ENCODE measurements around the gene NRG3.

NRG3 gene

GRCh38 chr10:82221056-82221455 is 346.1 kb downstream of the NRG3 start:
- Histone ChIP-seq H3K9ac (no peak overlapping the region), H3K4me2 (ENCODE audit: low read length) (no peak overlapping the region), H3K27ac (no peak overlapping the region), H3K4me1 (no peaks in the 10 kb centered on the region), H3K4me3 (ENCODE audit: low read depth, low read length) (no peak overlapping the region), H3K9me3 (ENCODE audit: control insufficient read depth, low read length) (no peaks in the 10 kb centered on the region), H3K27me3 (ENCODE audit: control insufficient read depth, insufficient read depth, low read length) (no peaks in the 10 kb centered on the region), H3K79me2 (no peaks in the 10 kb centered on the region), H2AFZ (no peak overlapping the region), H3K36me3 (ENCODE audit: control insufficient read depth, insufficient read depth, low read length) (no peaks in the 10 kb centered on the region)
- TF ChIP-seq CTCF (IDR thresholded peaks at IDR 0.05), result no peak

- no peak for TF ChIP-seq CTCF (IDR thresholded peaks at IDR 0.05)
Measured at GRCh38 chr10:82221601-82222149, 346.7 kb downstream of the NRG3 start.

DNA sequence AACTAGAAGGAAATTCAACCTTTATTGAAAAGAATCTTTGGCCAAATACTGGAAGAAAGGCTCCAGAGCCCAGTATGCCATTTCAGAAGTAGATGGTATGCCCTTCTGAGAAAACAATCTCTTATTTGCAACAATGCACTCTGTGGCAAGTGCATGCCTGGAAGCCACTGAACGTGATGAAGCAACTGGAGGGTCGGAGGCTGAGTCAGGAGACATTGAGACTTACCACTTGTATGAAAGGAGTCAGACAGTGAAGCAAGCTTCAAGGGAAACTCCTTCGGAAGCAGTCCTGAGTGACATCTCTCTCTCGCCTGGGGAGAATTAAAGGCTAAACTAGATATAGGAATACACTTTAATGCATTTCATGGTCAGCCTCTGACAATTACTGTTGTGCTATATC is 353.7 kb downstream of the NRG3 start:
- Histone ChIP-seq H2AFZ (no peak overlapping the region), H3K27me3 (ENCODE audit: control insufficient read depth, insufficient read depth, low read length) (no peaks in the 10 kb centered on the region), H3K36me3 (ENCODE audit: control insufficient read depth, insufficient read depth, low read length) (no peaks in the 10 kb centered on the region), H3K4me3 (ENCODE audit: low read depth, low read length) (no peak overlapping the region), H3K4me1 (no peaks in the 10 kb centered on the region), H3K9me3 (ENCODE audit: control insufficient read depth, low read length) (no peaks in the 10 kb centered on the region), H3K4me2 (ENCODE audit: low read length) (no peak overlapping the region), H3K9ac (no peak overlapping the region), H3K27ac (no peak overlapping the region), H3K79me2 (no peaks in the 10 kb centered on the region)
- TF ChIP-seq CTCF (IDR thresholded peaks at IDR 0.05), result no peak

More at GRCh38 chr10:82221601-82222149, 346.7 kb downstream of the NRG3 start:
- Histone ChIP-seq H3K9me3 (ENCODE audit: control insufficient read depth, low read length) (no peaks in the 10 kb centered on the region), H3K4me1 (no peaks in the 10 kb centered on the region), H3K27me3 (ENCODE audit: control insufficient read depth, insufficient read depth, low read length) (no peaks in the 10 kb centered on the region), H3K4me2 (ENCODE audit: low read length) (no peak overlapping the region), H2AFZ (no peak overlapping the region), H3K4me3 (ENCODE audit: low read depth, low read length) (no peak overlapping the region), H3K9ac (no peak overlapping the region), H3K79me2 (no peaks in the 10 kb centered on the region), H3K27ac (no peak overlapping the region), H3K36me3 (ENCODE audit: control insufficient read depth, insufficient read depth, low read length) (no peaks in the 10 kb centered on the region)

DNA sequence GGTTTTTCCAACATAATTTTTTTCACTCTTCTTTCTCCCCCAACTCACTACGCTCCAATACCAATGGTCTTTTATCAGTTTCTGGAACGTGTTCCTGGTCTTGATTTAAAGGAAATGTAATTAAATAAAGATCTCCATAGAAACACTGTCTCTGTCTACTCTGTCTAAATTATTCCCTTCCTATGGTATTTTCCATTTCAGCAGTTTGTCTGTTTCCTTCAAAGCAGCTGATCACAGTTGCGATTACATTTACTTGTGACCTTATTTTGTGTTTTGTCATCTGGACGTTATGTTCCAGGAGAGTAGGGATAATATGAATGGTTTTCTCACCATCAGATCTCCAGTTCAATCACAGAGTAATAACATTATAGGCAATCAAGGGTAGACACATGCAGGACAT is 359.2 kb downstream of the NRG3 start:
- Histone ChIP-seq H3K27ac (no peak overlapping the region), H3K9me3 (ENCODE audit: control insufficient read depth, low read length) (no peaks in the 10 kb centered on the region), H3K4me3 (ENCODE audit: low read depth, low read length) (no peak overlapping the region), H3K36me3 (ENCODE audit: control insufficient read depth, insufficient read depth, low read length) (no peaks in the 10 kb centered on the region), H3K4me1 (no peaks in the 10 kb centered on the region), H2AFZ (no peak overlapping the region), H3K79me2 (no peaks in the 10 kb centered on the region), H3K4me2 (ENCODE audit: low read length) (no peak overlapping the region), H3K9ac (no peak overlapping the region), H3K27me3 (ENCODE audit: control insufficient read depth, insufficient read depth, low read length) (no peaks in the 10 kb centered on the region)
- TF ChIP-seq CTCF (IDR thresholded peaks at IDR 0.05), result no peak

- H3K9me3 ChIP-seq (ENCODE audit: control insufficient read depth, low read length), result no peaks in the 10 kb centered on the region
- TF ChIP-seq CTCF (IDR thresholded peaks at IDR 0.05), result no peak
- H2AFZ ChIP-seq, result no peak overlapping the region
- H3K36me3 ChIP-seq (ENCODE audit: control insufficient read depth, insufficient read depth, low read length), result no peaks in the 10 kb centered on the region
- H3K4me1 ChIP-seq, result no peaks in the 10 kb centered on the region
- no peak overlapping the region for H3K4me2 ChIP-seq (ENCODE audit: low read length)
- H3K27me3 ChIP-seq (ENCODE audit: control insufficient read depth, insufficient read depth, low read length), result no peaks in the 10 kb centered on the region
- H3K27ac ChIP-seq, result no peak overlapping the region
- H3K79me2 ChIP-seq, result no peaks in the 10 kb centered on the region
- H3K9ac ChIP-seq, result no peak overlapping the region
- no peak overlapping the region for H3K4me3 ChIP-seq (ENCODE audit: low read depth, low read length)
Measured at GRCh38 chr10:82236084-82236731, 361.2 kb downstream of the NRG3 start.

Data from parathyroid adenoma (tissue), 2 donors.